T-helper 22 cell (primary cell): Measurements from ENCODE around the gene CPLX3.

Experiments
- DNase-seq: peaks from one replicate; pipeline ENCODE4 v3.0.0-alpha.2; 2020; ENCODE audit warnings: low read depth

Gene CPLX3

DNA sequence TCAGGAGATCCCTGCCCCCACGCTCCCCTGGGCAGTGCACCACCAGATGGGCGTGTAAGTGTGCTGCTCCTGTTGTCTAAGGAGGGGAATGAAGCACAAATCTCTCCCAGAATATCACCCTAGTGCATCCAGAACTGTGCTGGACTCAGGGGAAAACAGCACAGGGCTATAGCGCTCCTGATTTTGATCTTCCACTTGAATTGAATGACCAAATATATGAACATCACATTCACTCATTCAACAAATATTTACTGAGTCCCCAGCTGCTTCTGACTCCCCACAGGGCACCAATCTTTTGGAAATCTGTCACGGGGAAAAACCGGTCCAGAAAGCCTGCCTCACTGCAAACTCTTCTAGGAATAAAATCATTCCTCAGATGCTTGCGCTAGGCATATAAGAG lies 2.4 kb downstream of the CPLX3 start:
- no peak for DNase-seq

DNA sequence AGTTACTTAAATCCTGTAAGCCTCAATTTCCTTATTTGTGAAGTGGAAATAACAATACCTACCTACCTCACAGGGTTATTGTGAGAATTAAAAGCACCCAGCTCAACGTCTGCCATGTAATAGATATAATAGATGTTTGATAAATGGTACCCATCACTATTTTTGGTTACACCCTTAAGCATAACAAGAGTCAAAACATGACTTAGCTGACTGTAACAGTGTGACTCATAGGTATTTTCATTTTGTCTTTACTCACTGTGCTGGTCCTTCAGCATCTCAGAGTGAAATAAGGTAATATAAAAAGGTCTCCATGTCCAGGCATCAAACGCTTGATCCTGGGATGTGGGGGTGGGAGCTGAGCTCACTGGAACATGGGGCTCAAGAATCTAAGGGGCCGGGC lies 3.1 kb downstream of the CPLX3 start:
- no peak for DNase-seq

DNA sequence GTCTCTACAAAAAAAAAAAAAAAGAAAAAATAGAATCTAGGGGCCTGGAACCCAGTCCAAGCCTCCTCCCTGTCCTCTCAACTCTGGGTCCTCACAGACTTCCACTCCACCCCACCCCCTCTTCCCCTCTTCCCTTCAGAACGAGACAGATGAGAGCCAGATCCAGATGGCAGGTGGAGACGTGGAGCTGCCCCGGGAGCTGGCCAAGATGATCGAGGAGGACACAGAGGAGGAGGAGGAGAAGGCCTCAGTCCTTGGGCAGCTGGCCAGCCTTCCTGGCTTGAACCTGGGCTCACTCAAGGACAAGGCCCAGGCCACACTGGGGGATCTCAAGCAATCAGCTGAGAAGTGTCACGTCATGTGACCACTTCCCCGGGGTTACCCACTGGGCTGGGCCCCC lies 3.6 kb downstream of the CPLX3 start:
- no peak for DNase-seq

DNA sequence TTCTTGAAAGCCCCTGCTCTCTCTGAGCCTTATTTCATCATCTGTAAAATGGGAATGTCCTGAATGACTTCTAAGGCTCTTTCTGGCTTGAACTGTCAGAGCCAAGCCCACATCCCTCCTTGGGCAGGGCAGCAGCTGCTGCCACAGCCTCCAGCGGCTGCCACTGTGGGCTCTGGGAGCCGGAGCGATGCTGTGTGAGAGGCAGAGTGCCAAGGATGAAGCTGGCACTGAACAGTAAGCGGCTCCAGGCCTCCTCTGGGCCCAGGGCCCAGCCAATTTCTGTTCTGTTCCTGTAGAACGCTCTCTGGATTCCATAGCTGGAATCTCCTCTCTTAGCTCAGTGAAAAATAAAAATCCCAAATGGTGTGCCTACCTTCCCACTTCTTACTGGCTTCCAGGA lies 4.4 kb downstream of the CPLX3 start:
- DNase-seq: no peak

DNA sequence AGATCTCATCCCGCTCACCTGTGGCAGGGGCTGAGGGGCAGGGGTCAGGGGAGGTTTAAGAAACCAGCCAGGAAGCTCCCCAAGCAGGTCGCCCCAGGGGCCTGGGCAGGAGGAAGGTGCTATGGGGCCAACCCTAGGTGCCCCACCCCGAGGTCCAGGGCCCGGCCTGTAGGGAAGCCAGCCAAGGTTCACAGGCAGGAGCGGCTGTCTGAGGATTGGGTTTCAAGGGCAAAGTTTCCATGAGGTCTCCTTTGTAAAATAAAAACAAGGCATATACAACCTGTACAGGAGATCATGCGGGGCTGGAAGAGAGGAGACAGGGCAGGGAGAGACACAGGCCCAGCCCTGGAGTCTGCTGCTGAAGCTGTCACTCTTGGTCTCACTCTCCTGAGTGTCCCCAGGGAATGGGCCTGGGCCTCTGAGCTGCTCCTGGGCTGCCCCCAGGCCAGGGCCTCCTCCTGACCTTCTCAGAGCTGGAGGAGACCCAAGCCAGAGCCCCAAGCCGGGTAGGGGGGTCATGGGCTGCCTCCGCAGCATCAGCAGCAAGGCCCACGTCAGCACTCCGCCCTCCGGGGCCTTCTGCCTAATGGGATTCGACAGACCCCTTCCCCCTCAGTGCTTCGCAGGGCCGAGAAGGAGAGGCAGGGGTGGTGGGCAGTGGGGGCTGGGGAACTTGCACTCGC lies 5.5 kb downstream of the CPLX3 start:
- no peak for DNase-seq

DNA sequence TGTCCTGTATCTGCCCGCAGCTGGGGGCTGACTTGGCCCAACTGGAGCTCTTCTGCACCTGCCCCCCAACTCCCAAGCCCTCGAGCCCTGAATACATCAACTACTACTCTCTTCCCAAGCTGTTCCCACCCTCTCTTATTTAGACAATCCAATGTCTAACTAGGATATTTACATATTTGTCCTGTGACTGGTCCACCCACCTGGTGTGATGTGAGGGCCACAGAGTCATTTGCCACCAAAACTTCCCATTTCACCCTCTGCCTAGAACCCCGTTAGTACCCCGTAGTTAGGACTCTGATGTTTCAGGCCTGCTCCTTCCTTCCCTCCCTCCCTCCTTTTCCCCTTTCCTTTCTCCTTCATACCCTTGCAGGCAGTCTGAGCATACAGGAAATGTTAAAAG lies 6.4 kb downstream of the CPLX3 start:
- DNase-seq: no peak

DNA sequence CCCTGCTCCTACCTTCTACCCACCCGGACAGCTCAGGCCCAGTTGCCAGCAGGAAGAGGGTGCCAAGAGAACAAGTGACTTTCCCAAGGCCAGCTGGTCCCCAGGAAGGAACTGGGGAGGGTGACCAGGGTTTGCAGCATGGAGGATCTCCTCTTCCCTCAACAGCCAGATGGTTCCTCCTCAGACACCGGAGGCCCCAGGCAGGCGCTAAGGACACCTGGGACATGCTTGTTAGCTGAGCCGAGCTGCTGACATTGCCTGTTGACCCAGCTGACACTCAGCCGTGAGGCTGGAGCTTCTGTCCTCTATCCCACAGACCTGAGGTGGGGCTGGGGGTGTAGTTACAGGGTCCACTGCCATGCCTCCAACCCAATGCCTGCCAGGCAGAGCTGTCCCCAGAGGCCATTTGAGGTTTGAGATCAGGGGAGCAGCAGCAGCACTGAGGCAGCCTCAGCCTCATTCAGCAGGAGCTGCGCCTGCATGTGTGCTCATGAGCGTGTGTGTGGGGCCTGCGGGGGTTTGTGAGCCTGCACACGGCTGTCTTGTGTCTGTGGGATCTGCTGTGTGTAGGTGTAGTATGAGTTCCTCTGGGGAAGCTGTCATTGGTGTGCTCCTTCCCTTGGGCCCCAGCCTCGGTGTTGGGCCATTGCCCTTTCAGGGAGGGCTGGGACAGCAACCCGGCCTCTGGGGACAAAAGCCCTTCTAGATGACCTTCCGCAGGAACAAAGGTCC lies 7.1 kb downstream of the CPLX3 start:
- DNase-seq: no peak

DNA sequence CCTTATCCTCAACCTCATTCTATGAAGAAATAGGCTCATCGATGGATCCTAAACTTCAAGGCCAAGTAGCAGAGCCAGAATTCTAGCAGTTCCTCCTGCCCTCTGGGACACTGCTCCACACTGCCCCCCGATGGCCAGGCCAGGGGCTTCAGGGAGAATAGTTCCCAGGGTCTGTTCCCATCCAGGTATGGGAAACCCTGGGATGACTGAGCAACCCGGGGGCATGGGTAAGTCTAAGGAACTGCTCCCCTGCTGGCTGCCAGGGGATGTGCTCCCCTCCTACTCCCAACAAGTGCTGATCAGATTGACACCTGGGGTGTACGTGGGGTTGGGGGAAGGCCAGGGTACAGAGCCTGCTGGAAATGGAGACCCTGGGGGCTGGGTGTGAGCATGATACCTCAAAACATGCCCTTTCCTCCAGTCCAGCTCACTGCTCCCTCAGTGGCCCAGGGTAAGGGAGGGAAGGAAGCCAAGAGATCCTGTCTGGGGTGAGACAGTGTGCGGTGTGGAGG lies 8.9 kb downstream of the CPLX3 start:
- no peak for DNase-seq

DNA sequence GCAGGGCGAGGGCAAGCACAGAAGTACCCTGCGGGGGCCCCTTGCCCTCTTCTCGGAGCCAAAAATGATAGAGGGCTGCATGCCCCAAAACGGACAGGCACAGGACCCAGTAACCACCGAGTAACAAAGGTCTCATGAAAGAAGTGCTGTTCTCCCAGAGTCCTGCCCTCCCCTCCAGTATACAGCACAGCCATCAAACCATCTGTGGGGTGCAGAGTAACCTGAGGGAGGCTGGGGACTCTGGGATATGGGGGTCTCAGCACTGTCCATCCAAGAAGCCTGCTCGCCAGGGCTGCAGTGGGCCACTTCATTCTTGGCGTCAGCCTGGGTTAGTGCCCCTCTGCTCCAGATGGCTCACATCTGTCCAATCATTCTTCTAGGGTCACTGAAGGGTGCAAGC lies 10.4 kb downstream of the CPLX3 start:
- no peak for DNase-seq

DNA sequence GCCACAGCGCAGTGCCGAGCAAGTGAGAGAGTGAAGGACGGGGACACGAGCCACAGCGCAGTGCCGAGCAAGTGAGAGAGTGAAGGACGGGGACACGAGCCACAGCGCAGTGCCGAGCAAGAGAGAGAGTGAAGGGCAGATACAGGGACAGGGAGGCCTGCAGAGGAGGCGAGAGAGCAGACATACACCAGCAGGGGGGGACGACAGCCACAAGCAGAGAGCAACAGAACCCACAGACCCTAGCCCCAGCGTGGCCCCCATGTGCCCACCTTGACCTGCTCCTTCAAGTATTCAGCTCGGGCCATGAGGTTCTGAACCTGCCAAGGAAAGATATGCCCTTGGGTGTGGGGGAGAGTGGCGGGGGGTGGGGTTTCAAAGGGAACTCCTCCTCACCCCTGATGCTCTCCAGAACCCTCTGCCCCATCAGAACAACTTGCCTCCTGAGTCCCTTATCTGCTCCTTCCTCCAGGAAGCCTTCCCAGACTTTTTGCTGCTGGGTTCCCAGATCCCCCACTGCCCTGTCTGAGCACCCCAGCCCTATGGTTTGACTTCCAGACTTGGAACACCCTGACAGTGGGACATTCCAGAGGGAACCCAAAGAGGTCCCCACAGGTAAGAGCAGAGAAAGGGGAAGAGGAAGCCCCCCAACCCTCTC lies 11.2 kb downstream of the CPLX3 start:
- no peak for DNase-seq

DNA sequence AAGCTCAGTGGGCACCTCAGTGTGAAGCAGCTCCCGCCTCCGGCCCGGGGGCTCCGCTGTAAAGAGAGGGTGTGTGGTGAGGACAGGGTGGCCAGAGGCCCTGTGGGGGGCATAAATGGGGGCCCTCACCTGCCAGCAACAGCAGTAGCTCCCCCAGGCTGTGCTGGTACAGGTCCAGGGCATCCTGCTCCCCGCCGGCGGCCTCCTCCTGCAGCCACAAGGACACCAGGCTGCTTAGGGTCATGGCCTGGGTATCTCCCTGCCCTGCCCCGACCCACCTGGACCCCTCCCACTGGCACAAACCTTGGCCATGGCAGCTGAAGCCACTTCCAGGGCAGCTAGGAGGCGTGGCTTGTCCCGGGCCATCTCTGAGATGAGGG lies 11.7 kb downstream of the CPLX3 start:
- no peak for DNase-seq

DNA sequence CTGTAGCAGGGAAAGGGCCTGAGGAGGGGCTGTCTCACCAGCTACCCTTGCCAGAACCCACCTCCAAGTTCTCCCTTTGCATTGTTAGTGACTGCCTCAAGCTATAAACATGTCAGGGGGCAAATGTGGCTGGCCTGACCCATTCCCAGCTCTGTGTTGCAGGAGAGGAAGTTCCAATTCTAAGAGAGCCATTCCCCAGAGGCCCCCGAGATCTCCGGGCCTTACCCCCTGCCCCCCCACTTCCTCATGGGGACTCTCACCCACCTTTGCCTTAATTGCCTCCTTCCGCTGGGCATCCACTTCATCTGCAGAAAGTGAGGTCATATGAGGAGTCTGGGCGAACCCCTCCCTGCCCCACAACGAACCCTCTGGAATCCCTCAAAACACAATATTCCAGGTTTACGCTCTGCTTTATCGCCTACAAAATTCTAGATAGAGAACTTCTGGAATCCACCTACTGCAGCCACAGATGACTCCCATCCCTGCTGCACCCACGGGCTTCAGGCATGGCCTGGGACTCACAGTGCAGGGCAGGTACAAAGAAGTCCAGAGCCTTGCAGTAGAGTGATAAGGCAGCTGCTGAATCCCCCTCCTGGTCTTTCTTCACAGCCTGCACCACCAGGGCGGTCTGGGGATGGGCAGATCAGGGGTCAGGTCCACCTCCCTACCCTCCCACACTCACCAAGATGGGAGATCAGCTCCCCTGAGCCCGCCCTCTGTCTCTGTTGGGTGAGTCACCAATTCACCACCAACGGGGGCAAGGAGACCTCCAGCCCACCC lies 12.5 kb downstream of the CPLX3 start:
- DNase-seq: no peak

DNA sequence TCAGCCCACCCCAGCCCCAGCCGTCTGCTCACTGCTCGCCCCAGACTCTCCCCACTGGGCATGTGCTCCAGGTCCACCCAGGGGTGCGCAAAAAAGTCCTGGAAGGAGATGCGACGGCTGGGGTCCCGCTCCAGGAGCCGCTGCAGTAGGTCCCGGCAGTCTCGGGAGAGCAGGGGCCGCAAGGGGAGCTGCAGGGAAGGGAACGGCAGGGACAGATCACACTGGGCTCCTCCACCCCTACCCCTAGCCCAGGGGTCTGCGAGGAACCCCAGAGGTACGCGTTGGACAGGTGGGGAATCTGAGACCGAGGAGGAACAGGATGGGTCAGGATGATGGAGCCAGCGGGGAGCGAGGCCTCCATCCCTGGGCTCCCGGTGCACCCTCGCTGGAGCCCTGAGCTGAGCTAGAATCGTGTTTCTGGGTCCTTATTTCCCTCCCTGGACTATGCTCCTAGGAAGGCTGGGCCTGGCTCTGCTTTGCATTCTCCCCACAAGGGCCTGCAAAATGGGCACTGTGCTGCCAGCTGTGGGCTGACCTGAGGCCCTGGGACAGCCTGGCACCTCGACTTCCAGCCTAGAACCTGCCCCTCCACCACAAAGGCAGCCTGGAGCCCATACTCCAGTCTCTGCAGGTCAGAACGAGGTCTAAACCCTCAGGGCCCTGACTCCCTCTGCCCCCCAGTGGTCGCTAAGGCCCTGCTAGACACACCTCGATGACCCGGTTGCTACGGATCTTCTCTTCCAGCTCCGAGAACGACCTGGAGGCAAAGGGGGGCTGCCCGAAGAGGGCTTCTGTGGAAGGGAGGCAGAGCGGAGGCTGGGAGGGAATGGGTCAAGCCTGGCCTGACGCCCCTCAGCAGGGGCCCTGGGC lies 13.3 kb downstream of the CPLX3 start:
- DNase-seq: no peak

DNA sequence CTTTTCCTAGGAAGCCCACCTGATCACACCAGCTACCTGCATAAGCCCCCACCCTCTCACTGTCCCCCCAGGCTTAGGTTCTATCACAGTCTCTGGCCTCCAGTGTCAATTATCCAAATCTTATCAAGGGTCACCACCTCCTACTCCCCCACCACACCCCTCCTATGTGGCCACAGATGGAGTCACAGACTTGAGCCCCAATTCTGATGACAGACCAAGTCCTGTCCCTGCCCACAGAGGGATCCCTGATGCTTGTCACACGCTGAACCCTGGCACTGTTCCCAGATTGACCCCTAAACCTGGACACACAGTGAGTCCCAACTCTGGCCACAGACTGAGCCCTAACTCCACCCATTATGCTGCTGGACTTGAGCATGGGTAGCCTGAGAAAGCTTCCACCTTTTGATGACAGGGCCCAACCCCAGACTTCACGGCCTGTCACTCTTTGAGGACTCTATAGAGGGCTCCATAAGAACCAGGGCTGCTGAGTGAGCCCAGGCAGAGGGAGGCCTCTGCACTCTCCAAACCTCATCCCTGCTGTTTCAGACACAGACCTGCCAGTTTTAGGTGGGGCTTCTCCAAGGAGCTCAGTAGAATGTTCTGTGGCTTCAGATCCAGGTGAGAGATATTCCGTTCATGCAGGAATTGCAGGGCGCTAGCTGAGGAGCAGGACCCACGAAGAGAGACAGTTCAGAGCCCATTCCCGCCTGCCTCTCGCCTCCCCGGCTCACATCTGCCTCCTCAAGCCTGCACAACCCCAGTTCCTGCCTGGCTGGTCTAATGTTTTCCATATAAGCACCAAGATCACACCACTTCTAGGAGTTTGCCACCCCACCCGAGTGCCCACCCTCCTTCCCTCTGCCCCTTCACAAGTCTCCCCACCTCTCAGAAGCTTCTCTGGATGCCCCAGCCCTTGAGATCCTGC lies 14.7 kb downstream of the CPLX3 start:
- no peak for DNase-seq

DNA sequence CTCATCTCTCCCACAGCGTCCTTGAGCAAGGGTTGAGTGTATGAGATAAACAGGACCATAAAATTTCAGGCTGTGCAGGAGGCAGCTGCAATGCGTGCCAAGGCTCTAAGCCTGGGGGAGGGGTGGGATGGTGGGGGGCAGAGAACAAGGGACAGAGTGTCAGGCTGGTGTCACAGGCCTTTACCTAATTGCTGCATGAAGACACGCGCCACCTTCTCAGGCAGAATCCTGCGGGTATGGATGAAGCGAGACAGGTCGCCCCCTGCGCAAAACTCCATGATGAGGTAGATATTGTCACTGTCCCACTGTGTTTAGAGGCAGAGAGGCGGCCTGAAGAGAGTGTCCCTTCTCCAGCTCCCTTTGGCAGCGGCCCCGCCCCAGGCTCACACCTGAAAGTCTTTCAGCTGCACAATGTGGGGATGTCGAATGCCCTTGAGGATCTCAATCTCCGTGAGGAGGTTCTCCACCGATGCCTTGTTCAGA lies 15.5 kb downstream of the CPLX3 start:
- DNase-seq: no peak

DNA sequence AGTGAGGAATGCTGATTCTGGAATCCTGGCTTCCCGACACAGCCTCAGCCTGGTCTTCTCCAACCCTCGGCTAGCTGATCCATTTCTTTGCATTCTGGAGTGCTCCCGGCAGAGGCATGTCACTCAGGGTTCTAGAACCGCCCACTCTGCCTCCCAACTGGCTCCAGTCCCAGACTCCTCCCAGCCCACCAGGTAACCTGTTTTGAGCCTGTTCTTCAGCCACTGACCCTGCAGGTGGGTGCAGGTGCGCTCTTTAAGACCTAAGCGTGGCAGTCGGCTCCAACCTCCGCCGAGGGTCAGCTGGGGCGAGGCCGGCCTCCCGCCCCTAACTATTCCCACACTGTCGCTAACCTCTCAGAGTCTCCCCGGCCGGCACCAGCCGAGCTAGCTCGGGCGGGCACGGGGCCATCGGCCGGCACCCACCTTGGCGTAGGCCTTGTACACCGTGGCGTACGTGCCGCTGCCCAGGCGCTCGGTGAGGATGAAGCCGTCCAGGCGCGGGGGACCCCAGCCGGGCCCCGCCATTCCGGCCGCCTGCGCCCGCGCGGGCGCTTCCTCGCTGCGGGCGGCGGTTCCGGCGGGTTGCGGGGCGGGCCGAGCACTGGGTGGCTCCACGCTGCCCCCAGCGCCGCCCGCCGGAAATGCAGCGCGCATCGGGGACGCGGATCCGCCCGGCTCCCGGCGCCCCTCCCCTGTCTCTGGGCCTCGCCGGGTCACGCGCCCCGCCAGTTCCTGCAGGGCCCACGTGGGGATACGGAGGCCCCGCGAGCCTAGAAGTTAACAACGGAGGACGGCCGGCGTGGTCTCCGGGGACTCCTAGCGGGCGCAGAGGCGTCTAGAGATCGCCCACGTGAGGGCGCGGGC lies 16.4 kb downstream of the CPLX3 start, which contains the start of gene ULK3:
Gene ULK3, minus strand, starts transcription at position 576 of the 864 bp plus-strand sequence. Its CDS starts 51 bp downstream, at position 525.
- peak; percentile 90 for DNase-seq

DNA sequence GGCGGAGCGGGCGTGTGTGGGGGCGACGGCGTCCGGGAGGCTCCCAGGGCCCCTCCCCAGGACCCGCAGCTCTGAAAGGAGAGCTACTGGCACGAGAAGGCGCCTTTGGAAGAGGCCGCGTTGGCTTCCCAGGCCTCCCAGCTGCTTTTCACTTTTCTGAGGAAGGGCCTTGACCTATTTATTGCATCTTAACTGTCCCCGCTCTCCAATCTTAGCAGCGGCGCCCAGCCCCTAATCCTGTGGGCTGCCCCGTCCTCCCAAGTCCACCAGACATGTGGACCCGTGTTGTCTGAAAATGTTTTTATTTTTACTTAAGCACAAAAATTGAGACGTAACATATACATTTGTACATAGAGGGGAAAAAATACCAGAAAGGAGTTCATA lies 17.0 kb downstream of the CPLX3 start:
- DNase-seq: no peak

DNA sequence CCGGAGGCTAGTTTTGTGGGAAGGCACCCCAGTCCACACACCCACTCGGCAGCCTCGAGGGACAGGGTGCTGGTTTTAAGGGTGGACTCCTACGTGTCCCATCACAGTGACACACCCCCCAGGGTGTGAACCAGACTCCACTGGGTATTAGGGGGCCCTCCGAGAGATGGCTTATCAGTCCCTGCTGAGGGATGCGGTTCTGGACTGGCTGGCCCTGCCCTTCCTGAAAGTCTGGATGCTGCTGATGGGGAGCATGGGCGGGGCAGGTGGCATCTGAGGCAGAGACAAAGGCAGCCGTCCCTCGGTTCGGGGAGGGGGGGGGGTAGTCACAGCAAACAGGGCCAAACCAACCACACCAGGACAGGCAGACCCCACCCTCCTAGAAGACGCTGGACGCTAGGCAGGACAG lies 17.5 kb downstream of the CPLX3 start:
- DNase-seq: no peak
